SJCRH30 (cell line): Measurements from ENCODE around the gene CAMTA1. TPM values are rescaled to one million over a fixed set of nuclear protein-coding genes. Genes with fewer than 3 reads are reported as not detected.

Experiments used
- DNase-seq, 2 experiments: peaks; one replicate each; pipeline ENCODE4 v3.0.0-alpha.2; 2015 to 2020
- H3K27ac ChIP-seq: fragments of 250-450 bp; sonication (Bioruptor Pico); 2 replicates; pipeline ENCODE4 v1.5.1; 2020; ENCODE audit warnings: mild to moderate bottlenecking, moderate library complexity
- H3K27me3 ChIP-seq: fragments of 250-450 bp; sonication (Bioruptor Pico); 2 replicates; pipeline ENCODE4 v1.5.1; 2020; ENCODE audit warnings: mild to moderate bottlenecking, moderate library complexity
- H3K36me3 ChIP-seq: fragments of 250-450 bp; sonication (Bioruptor Pico); 2 replicates; pipeline ENCODE4 v1.5.1; 2020; ENCODE audit warnings: mild to moderate bottlenecking, moderate library complexity
- H3K4me1 ChIP-seq: fragments of 250-450 bp; sonication (Bioruptor Pico); 2 replicates; pipeline ENCODE4 v1.5.1; 2020; ENCODE audit warnings: mild to moderate bottlenecking, moderate library complexity
- H3K4me3 ChIP-seq: fragments of 250-450 bp; sonication (Bioruptor Pico); 2 replicates; pipeline ENCODE4 v1.5.1; 2020; ENCODE audit warnings: mild to moderate bottlenecking, moderate library complexity
- H3K9me3 ChIP-seq: fragments of 250-450 bp; sonication (Bioruptor Pico); replicated peaks from 2 replicates; pipeline ENCODE4 v1.5.1; 2020; ENCODE audit warnings: mild to moderate bottlenecking, moderate library complexity
- total RNA-seq: library from RNA; depleted of rRNA; stranded (reverse); fragments of >200 nt; shearing (Covaris generic); gene quantifications from 2 replicates; pipeline ENCODE4 v1.2.3, GENCODE V29; 2014

CAMTA1 gene
- total RNA-seq, 1 experiment from 2014 or later: 153 TPM

- no peak for DNase-seq
- peaks cover 35% of the 10 kb centered on the region for H3K4me1 ChIP-seq
- no peaks in the 10 kb centered on the region for H3K9me3 ChIP-seq
- H3K36me3 ChIP-seq: no peaks in the 10 kb centered on the region
- H3K27me3 ChIP-seq: no peaks in the 10 kb centered on the region
- H3K4me3 ChIP-seq: no peak overlapping the region
- H3K27ac ChIP-seq: no peak overlapping the region
These were observed 553.8 kb downstream of the CAMTA1 start for GRCh38 chr1:7339014-7339413.

GRCh38 chr1:7339953-7340352 lies 554.7 kb downstream of the CAMTA1 start:
- no peak overlapping the region for H3K4me3 ChIP-seq
- H3K27ac ChIP-seq: no peak overlapping the region
- no peak for DNase-seq

GRCh38 chr1:7341145-7341905 lies 556.1 kb downstream of the CAMTA1 start:
- Histone ChIP-seq H3K27me3 (no peaks in the 10 kb centered on the region), H3K36me3 (no peaks in the 10 kb centered on the region), H3K4me1 (peaks cover 25% of the 10 kb centered on the region), H3K9me3 (no peaks in the 10 kb centered on the region), H3K27ac (peak overlapping the region; percentile 75), H3K4me3 (no peak overlapping the region; the same call in 1 of the 2 replicates)
- peak; percentile 67 to 73 for DNase-seq

More at GRCh38 chr1:7339953-7340352, 554.7 kb downstream of the CAMTA1 start:
- Histone ChIP-seq H3K36me3 (no peaks in the 10 kb centered on the region), H3K4me1 (peaks cover 36% of the 10 kb centered on the region), H3K9me3 (no peaks in the 10 kb centered on the region), H3K27me3 (no peaks in the 10 kb centered on the region)

GRCh38 chr1:7343882-7344281 lies 558.6 kb downstream of the CAMTA1 start:
- H3K36me3 ChIP-seq: no peaks in the 10 kb centered on the region

GRCh38 chr1:7344299-7344698 lies 559.0 kb downstream of the CAMTA1 start:
- DNase-seq: no peak
- Histone ChIP-seq H3K4me3 (no peak overlapping the region), H3K27ac (peak overlapping the region; percentile 31; the same call in 1 of the 2 replicates), H3K4me1 (peaks cover 26% of the 10 kb centered on the region), H3K9me3 (no peaks in the 10 kb centered on the region), H3K27me3 (no peaks in the 10 kb centered on the region), H3K36me3 (no peaks in the 10 kb centered on the region)

More at GRCh38 chr1:7343882-7344281, 558.6 kb downstream of the CAMTA1 start:
- Histone ChIP-seq H3K27me3 (no peaks in the 10 kb centered on the region), H3K4me1 (peaks cover 26% of the 10 kb centered on the region), H3K9me3 (no peaks in the 10 kb centered on the region), H3K27ac (peak overlapping the region; percentile 31; the same call in 1 of the 2 replicates), H3K4me3 (no peak overlapping the region)
- DNase-seq: peak; percentile 65 to 66

GRCh38 chr1:7345516-7345915 lies 560.3 kb downstream of the CAMTA1 start:
- H3K27me3 ChIP-seq: no peaks in the 10 kb centered on the region
- no peaks in the 10 kb centered on the region for H3K9me3 ChIP-seq
- H3K36me3 ChIP-seq: no peaks in the 10 kb centered on the region
- H3K4me1 ChIP-seq: peaks cover 26% of the 10 kb centered on the region
- no peak overlapping the region for H3K4me3 ChIP-seq
- no peak for DNase-seq
- H3K27ac ChIP-seq: no peak overlapping the region

GRCh38 chr1:7346070-7346596 lies 560.9 kb downstream of the CAMTA1 start:
- no peaks in the 10 kb centered on the region for H3K36me3 ChIP-seq
- DNase-seq: no peak
- peaks cover 20% of the 10 kb centered on the region for H3K4me1 ChIP-seq
- no peaks in the 10 kb centered on the region; the same call in 1 of the 2 replicates for H3K27me3 ChIP-seq
- H3K9me3 ChIP-seq: no peaks in the 10 kb centered on the region
- H3K4me3 ChIP-seq: no peak overlapping the region
- no peak overlapping the region for H3K27ac ChIP-seq

GRCh38 chr1:7346600-7347570 lies 561.6 kb downstream of the CAMTA1 start:
- Histone ChIP-seq H3K4me1 (peaks cover 12% of the 10 kb centered on the region), H3K27ac (no peak overlapping the region), H3K36me3 (no peaks in the 10 kb centered on the region), H3K4me3 (no peak overlapping the region), H3K27me3 (peaks cover 3% of the 10 kb centered on the region; the same call in 1 of the 2 replicates), H3K9me3 (no peaks in the 10 kb centered on the region)
- DNase-seq: no peak

GRCh38 chr1:7348073-7348472 lies 562.8 kb downstream of the CAMTA1 start:
- H3K36me3 ChIP-seq: no peaks in the 10 kb centered on the region
- H3K4me3 ChIP-seq: no peak overlapping the region
- peaks cover 4% of the 10 kb centered on the region; the same call in 1 of the 2 replicates for H3K27me3 ChIP-seq
- H3K27ac ChIP-seq: no peak overlapping the region
- H3K4me1 ChIP-seq: peaks cover 10% of the 10 kb centered on the region; the same call in 1 of the 2 replicates
- no peaks in the 10 kb centered on the region for H3K9me3 ChIP-seq
- DNase-seq: no peak

- H3K36me3 ChIP-seq: no peaks in the 10 kb centered on the region
- peaks cover 4% of the 10 kb centered on the region; the same call in 1 of the 2 replicates for H3K27me3 ChIP-seq
- H3K4me3 ChIP-seq: no peak overlapping the region
- H3K27ac ChIP-seq: no peak overlapping the region
- H3K9me3 ChIP-seq: no peaks in the 10 kb centered on the region
- DNase-seq: no peak
- peaks cover 10% of the 10 kb centered on the region; the same call in 1 of the 2 replicates for H3K4me1 ChIP-seq
These were observed 563.3 kb downstream of the CAMTA1 start for GRCh38 chr1:7348580-7348979.

GRCh38 chr1:7350804-7351203 lies 565.5 kb downstream of the CAMTA1 start:
- H3K9me3 ChIP-seq: no peaks in the 10 kb centered on the region
- no peak for DNase-seq
- no peak overlapping the region for H3K4me3 ChIP-seq
- peaks cover 4% of the 10 kb centered on the region; the same call in 1 of the 2 replicates for H3K27me3 ChIP-seq
- no peak overlapping the region for H3K27ac ChIP-seq
- H3K4me1 ChIP-seq: peaks cover 5% of the 10 kb centered on the region; the same call in 1 of the 2 replicates
- H3K36me3 ChIP-seq: no peaks in the 10 kb centered on the region

GRCh38 chr1:7351649-7352048 lies 566.4 kb downstream of the CAMTA1 start:
- no peak for DNase-seq
- H3K4me3 ChIP-seq: no peak overlapping the region
- no peaks in the 10 kb centered on the region for H3K9me3 ChIP-seq
- no peaks in the 10 kb centered on the region for H3K36me3 ChIP-seq
- H3K27ac ChIP-seq: no peak overlapping the region
- peaks cover 5% of the 10 kb centered on the region; the same call in 1 of the 2 replicates for H3K4me1 ChIP-seq
- H3K27me3 ChIP-seq: peaks cover 8% of the 10 kb centered on the region; the same call in 1 of the 2 replicates

- H3K27ac ChIP-seq: no peak overlapping the region
- no peaks in the 10 kb centered on the region for H3K9me3 ChIP-seq
These were observed 567.1 kb downstream of the CAMTA1 start for GRCh38 chr1:7352364-7352763.

GRCh38 chr1:7352974-7353373 lies 567.7 kb downstream of the CAMTA1 start:
- peaks cover 10% of the 10 kb centered on the region; the same call in 1 of the 2 replicates for H3K27me3 ChIP-seq
- DNase-seq: no peak
- H3K27ac ChIP-seq: no peak overlapping the region

More at GRCh38 chr1:7352364-7352763, 567.1 kb downstream of the CAMTA1 start:
- H3K4me1 ChIP-seq: peaks cover 5% of the 10 kb centered on the region; the same call in 1 of the 2 replicates
- H3K4me3 ChIP-seq: no peak overlapping the region
- no peaks in the 10 kb centered on the region for H3K36me3 ChIP-seq
- DNase-seq: no peak
- peaks cover 10% of the 10 kb centered on the region; the same call in 1 of the 2 replicates for H3K27me3 ChIP-seq

More at GRCh38 chr1:7352974-7353373, 567.7 kb downstream of the CAMTA1 start:
- Histone ChIP-seq H3K4me3 (no peak overlapping the region), H3K36me3 (no peaks in the 10 kb centered on the region), H3K9me3 (no peaks in the 10 kb centered on the region), H3K4me1 (peaks cover 5% of the 10 kb centered on the region; the same call in 1 of the 2 replicates)
